ENCODE measurements around the gene IL12RB2.

IL12RB2 gene

DNA sequence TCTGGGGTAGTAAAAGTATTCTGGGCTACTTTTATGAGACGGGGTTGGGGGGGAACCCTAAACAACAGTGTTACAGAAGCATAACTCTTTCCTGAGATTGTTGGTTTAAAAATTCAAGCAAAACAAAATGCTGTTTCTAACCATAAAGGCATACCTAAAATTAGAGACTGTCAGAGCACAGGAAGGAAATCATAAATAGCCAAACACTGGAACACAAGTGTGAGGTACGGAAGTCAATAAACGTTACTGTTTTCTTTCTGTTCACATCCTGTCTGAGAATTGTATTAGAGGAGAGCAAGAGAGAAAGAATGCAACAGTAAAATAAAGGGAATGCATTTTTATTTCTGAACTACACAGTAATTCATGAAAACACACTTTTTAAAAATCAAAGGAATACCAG, 42.8 kb upstream of the IL12RB2 start:
- Histone ChIP-seq H3K79me2 (ENCODE audit: control insufficient read depth, insufficient read depth, low read length, poor library complexity) (no peaks in the 10 kb centered on the region), H3K23ac (ENCODE audit: low read length) (no peak overlapping the region), H2BK12ac (ENCODE audit: low read length) (no peak overlapping the region), H4K8ac (ENCODE audit: low read depth, low read length) (no peak overlapping the region), H4K12ac (ENCODE audit: low read depth, low read length) (no peak overlapping the region), H4K91ac (ENCODE audit: low read depth, low read length) (no peak overlapping the region), H3K27ac (ENCODE audit: low read depth, low read length) (no peak overlapping the region), H3K4me1 (ENCODE audit: control insufficient read depth in 1 of 2, insufficient read depth in 2 of 2, low read length in 2 of 2) (no peaks in the 10 kb centered on the region), H3K4me3 (ENCODE audit: low read depth, low read length) (no peak overlapping the region), H2BK120ac (ENCODE audit: insufficient read depth, low read length, poor library complexity) (no peak overlapping the region), H3K79me1 (ENCODE audit: low read length) (no peaks in the 10 kb centered on the region), H3K27me3 (ENCODE audit: insufficient read depth, low read length) (no peaks in the 10 kb centered on the region), H2AFZ (ENCODE audit: insufficient read depth, low read length, poor library complexity) (no peak overlapping the region), H3K9me3 (ENCODE audit: insufficient read depth, low read depth, low read length) (no peaks in the 10 kb centered on the region), H2AK5ac (ENCODE audit: low read length) (no peak overlapping the region), H3K14ac (ENCODE audit: low read length) (no peak overlapping the region), H3K9ac (ENCODE audit: low read length) (no peak overlapping the region), H3K18ac (ENCODE audit: low read length) (no peak overlapping the region), H3K36me3 (ENCODE audit: control insufficient read depth in 1 of 2, insufficient read depth in 2 of 2, low read length in 2 of 2) (no peaks in the 10 kb centered on the region), H3K4me2 (ENCODE audit: low read length) (no peak overlapping the region), H3K4ac (ENCODE audit: low read depth, low read length) (no peak overlapping the region), H2BK5ac (ENCODE audit: low read depth, low read length, poor library complexity) (no peak overlapping the region)
- no CpG with 5 or more reads among the region's 3 CpGs for WGBS (ENCODE audit: extremely low coverage, insufficient coverage, insufficient read length)
- no peak for DNase-seq

DNA sequence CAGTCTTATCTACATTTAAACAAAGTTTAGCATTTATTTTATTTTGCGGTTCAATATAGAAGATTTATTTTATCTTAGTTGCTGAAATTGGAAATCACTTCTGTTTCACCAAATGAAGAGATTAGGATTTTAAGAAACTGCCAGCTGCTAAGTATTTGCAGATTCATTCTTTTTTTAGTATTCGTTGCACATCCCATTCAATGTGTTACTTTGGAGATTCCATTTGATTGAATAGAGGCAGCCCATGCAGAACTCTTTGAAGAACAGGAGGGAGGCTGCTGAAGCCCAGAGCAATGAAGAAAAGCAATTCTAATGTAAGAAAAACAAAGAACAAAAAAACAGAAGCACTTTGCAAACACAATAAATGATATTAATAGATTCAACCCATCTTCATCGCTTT, 38.6 kb upstream of the IL12RB2 start:
- H3K27me3 ChIP-seq (ENCODE audit: insufficient read depth, low read length): no peaks in the 10 kb centered on the region
- no peak overlapping the region for H4K12ac ChIP-seq (ENCODE audit: low read depth, low read length)
- H3K27ac ChIP-seq (ENCODE audit: low read depth, low read length): no peak overlapping the region
- no peak overlapping the region for H2BK5ac ChIP-seq (ENCODE audit: low read depth, low read length, poor library complexity)
- H3K9me3 ChIP-seq (ENCODE audit: insufficient read depth, low read depth, low read length): peaks cover 2% of the 10 kb centered on the region
- H3K4me3 ChIP-seq (ENCODE audit: low read depth, low read length): no peak overlapping the region
- H2BK12ac ChIP-seq (ENCODE audit: low read length): no peak overlapping the region
- H3K4me1 ChIP-seq (ENCODE audit: control insufficient read depth in 1 of 2, insufficient read depth in 2 of 2, low read length in 2 of 2): no peaks in the 10 kb centered on the region
- no peak overlapping the region for H4K91ac ChIP-seq (ENCODE audit: low read depth, low read length)
- H4K8ac ChIP-seq (ENCODE audit: low read depth, low read length): no peak overlapping the region
- no peak overlapping the region for H2AFZ ChIP-seq (ENCODE audit: insufficient read depth, low read length, poor library complexity)
- no peaks in the 10 kb centered on the region for H3K79me2 ChIP-seq (ENCODE audit: control insufficient read depth, insufficient read depth, low read length, poor library complexity)
- H3K23ac ChIP-seq (ENCODE audit: low read length): no peak overlapping the region
- WGBS (ENCODE audit: extremely low coverage, insufficient coverage, insufficient read length): no CpG with 5 or more reads among the region's 3 CpGs
- H3K4ac ChIP-seq (ENCODE audit: low read depth, low read length): no peak overlapping the region
- H3K18ac ChIP-seq (ENCODE audit: low read length): no peak overlapping the region
- no peak overlapping the region for H3K4me2 ChIP-seq (ENCODE audit: low read length)
- H3K9ac ChIP-seq (ENCODE audit: low read length): no peak overlapping the region
- no peaks in the 10 kb centered on the region for H3K79me1 ChIP-seq (ENCODE audit: low read length)
- no peak for DNase-seq
- H2BK120ac ChIP-seq (ENCODE audit: insufficient read depth, low read length, poor library complexity): no peak overlapping the region
- H3K14ac ChIP-seq (ENCODE audit: low read length): no peak overlapping the region
- H3K36me3 ChIP-seq (ENCODE audit: control insufficient read depth in 1 of 2, insufficient read depth in 2 of 2, low read length in 2 of 2): no peaks in the 10 kb centered on the region
- H2AK5ac ChIP-seq (ENCODE audit: low read length): no peak overlapping the region

DNA sequence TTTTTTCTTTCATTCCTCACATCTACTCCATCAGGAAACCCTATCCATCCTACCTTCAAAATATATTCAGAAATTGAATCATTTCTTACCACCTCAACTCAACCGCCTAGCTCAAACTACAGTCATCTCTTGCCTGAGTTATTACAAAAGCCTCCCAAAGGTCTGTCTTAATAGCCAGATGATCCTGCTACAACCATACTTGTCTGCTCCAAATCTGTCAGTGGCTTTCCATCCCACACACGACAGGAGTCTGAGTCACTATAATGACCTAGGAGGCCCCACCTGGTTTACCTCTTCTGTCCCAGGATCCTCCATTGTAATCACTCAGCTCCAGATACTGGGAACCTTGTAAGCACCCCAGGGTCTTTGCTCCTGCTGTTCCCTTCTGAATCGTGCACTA, 37.1 kb upstream of the IL12RB2 start:
- no peaks in the 10 kb centered on the region for H3K79me1 ChIP-seq (ENCODE audit: low read length)
- no peaks in the 10 kb centered on the region for H3K27me3 ChIP-seq (ENCODE audit: insufficient read depth, low read length)
- no peak overlapping the region for H4K12ac ChIP-seq (ENCODE audit: low read depth, low read length)
- H2AK5ac ChIP-seq (ENCODE audit: low read length): no peak overlapping the region
- no peak overlapping the region for H2BK5ac ChIP-seq (ENCODE audit: low read depth, low read length, poor library complexity)
- DNase-seq: no peak
- no peaks in the 10 kb centered on the region for H3K36me3 ChIP-seq (ENCODE audit: control insufficient read depth in 1 of 2, insufficient read depth in 2 of 2, low read length in 2 of 2)
- H2AFZ ChIP-seq (ENCODE audit: insufficient read depth, low read length, poor library complexity): no peak overlapping the region
- no peak overlapping the region for H4K91ac ChIP-seq (ENCODE audit: low read depth, low read length)
- H3K23ac ChIP-seq (ENCODE audit: low read length): no peak overlapping the region
- H3K27ac ChIP-seq (ENCODE audit: low read depth, low read length): no peak overlapping the region
- H3K14ac ChIP-seq (ENCODE audit: low read length): no peak overlapping the region
- no peak overlapping the region for H3K4me2 ChIP-seq (ENCODE audit: low read length)
- no peak overlapping the region for H3K4ac ChIP-seq (ENCODE audit: low read depth, low read length)
- H3K79me2 ChIP-seq (ENCODE audit: control insufficient read depth, insufficient read depth, low read length, poor library complexity): no peaks in the 10 kb centered on the region
- no peak overlapping the region for H2BK12ac ChIP-seq (ENCODE audit: low read length)
- WGBS (ENCODE audit: extremely low coverage, insufficient coverage, insufficient read length): no CpG with 5 or more reads among the region's 3 CpGs
- no peak overlapping the region for H3K4me3 ChIP-seq (ENCODE audit: low read depth, low read length)
- no peaks in the 10 kb centered on the region for H3K4me1 ChIP-seq (ENCODE audit: control insufficient read depth in 1 of 2, insufficient read depth in 2 of 2, low read length in 2 of 2)
- no peak overlapping the region for H4K8ac ChIP-seq (ENCODE audit: low read depth, low read length)
- no peak overlapping the region for H3K9ac ChIP-seq (ENCODE audit: low read length)
- H2BK120ac ChIP-seq (ENCODE audit: insufficient read depth, low read length, poor library complexity): no peak overlapping the region
- H3K9me3 ChIP-seq (ENCODE audit: insufficient read depth, low read depth, low read length): peaks cover 2% of the 10 kb centered on the region
- no peak overlapping the region for H3K18ac ChIP-seq (ENCODE audit: low read length)

DNA sequence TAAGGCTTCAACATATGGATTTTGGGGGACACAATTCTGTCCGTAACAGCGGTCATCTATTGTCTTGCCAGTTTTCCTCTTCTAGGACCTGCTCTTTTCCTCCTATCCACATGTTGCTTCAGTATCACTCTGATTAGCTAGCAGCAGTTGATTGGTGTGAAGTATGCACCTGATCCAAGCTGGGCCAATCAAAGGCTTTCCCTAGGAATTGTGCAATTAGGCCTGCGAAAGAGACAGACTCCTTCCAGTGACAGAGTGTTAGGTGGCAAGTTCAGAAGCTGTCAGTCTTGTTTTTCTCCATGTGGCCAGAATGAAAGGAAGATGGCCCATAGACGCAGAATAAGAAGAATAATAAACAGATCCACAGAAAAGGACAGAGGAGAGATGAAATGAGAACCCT, 34.1 kb upstream of the IL12RB2 start:
- Histone ChIP-seq H4K12ac (ENCODE audit: low read depth, low read length) (no peak overlapping the region), H2AFZ (ENCODE audit: insufficient read depth, low read length, poor library complexity) (no peak overlapping the region), H3K4ac (ENCODE audit: low read depth, low read length) (no peak overlapping the region), H4K91ac (ENCODE audit: low read depth, low read length) (no peak overlapping the region), H3K9ac (ENCODE audit: low read length) (no peak overlapping the region), H3K14ac (ENCODE audit: low read length) (no peak overlapping the region), H3K79me2 (ENCODE audit: control insufficient read depth, insufficient read depth, low read length, poor library complexity) (no peaks in the 10 kb centered on the region), H3K4me1 (ENCODE audit: control insufficient read depth in 1 of 2, insufficient read depth in 2 of 2, low read length in 2 of 2) (no peaks in the 10 kb centered on the region), H2AK5ac (ENCODE audit: low read length) (no peak overlapping the region), H2BK12ac (ENCODE audit: low read length) (no peak overlapping the region), H3K4me3 (ENCODE audit: low read depth, low read length) (no peak overlapping the region), H3K27me3 (ENCODE audit: insufficient read depth, low read length) (no peaks in the 10 kb centered on the region), H3K23ac (ENCODE audit: low read length) (no peak overlapping the region), H3K18ac (ENCODE audit: low read length) (no peak overlapping the region), H2BK5ac (ENCODE audit: low read depth, low read length, poor library complexity) (no peak overlapping the region), H4K8ac (ENCODE audit: low read depth, low read length) (no peak overlapping the region), H3K9me3 (ENCODE audit: insufficient read depth, low read depth, low read length) (peaks cover 2% of the 10 kb centered on the region), H3K79me1 (ENCODE audit: low read length) (no peaks in the 10 kb centered on the region), H3K36me3 (ENCODE audit: control insufficient read depth in 1 of 2, insufficient read depth in 2 of 2, low read length in 2 of 2) (no peaks in the 10 kb centered on the region), H3K4me2 (ENCODE audit: low read length) (no peak overlapping the region), H3K27ac (ENCODE audit: low read depth, low read length) (no peak overlapping the region), H2BK120ac (ENCODE audit: insufficient read depth, low read length, poor library complexity) (no peak overlapping the region)
- no peak for DNase-seq
- WGBS (ENCODE audit: extremely low coverage, insufficient coverage, insufficient read length): no CpG with 5 or more reads among the region's 4 CpGs
